Caco-2 (cell line): ENCODE results near the gene FCHSD1. TPM values are rescaled to one million over a fixed set of nuclear protein-coding genes. Genes with fewer than 3 reads are reported as not detected.

Experiments
- BruUV-seq: library from RNA; stranded (reverse); fragments of 400-500 nt; replicated peaks from 2 replicates; lab custom pipeline; 2021; lab: Mats Ljungman, UMichigan
- CTCF ChIA-PET: fragments of 300-600 bp; sonication (Branson Sonifier 250); formaldehyde crosslinking; loops from one replicate; lab custom pipeline; 2022; ENCODE audit warnings: antibody characterized with exemption; lab: Charles Lee
- POLR2A ChIA-PET: fragments of 300-600 bp; sonication (Branson Sonifier 250); formaldehyde crosslinking; loops from one replicate; lab custom pipeline; 2022; ENCODE audit warnings: antibody characterized with exemption; lab: Charles Lee
- DNase-seq, 2 experiments: peaks; one replicate each; pipeline versions ENCODE4 v3.0.0 to v3.0.0-alpha.2; 2020 to 2022
- H3K27me3 ChIP-seq: replicated peaks from 2 replicates; pipeline ENCODE4 v1.6.0; 2011; ENCODE audit warnings: low read length; ENCODE audit not compliant: control insufficient read depth, insufficient read depth
- H3K36me3 ChIP-seq: 2 replicates; pipeline ENCODE4 v1.5.1; 2011; ENCODE audit warnings: low read length; ENCODE audit not compliant: control insufficient read depth, insufficient read depth
- H3K4me1 ChIP-seq: fragments of 250-450 bp; sonication (Bioruptor Pico); 2 replicates; pipeline ENCODE4 v1.5.1; 2020; ENCODE audit warnings: mild to moderate bottlenecking
- H3K4me3 ChIP-seq: 2 replicates; pipeline ENCODE4 v1.5.1; 2011; ENCODE audit warnings: low read depth, mild to moderate bottlenecking, control low read depth, low read length
- H3K9me3 ChIP-seq: fragments of 250-450 bp; sonication (Bioruptor Pico); 2 replicates; pipeline ENCODE4 v1.5.1; 2020; ENCODE audit warnings: mild to moderate bottlenecking, moderate library complexity
- H3K27ac Mint-ChIP-seq: one replicate; pipeline ENCODE4 v1.8.0; 2022; ENCODE audit warnings: mixed read lengths; ENCODE audit not compliant: unreplicated experiment
- H3K27me3 Mint-ChIP-seq: one replicate; pipeline ENCODE4 v1.8.0; 2022; ENCODE audit warnings: mixed read lengths; ENCODE audit not compliant: insufficient read depth, unreplicated experiment
- H3K36me3 Mint-ChIP-seq: one replicate; pipeline ENCODE4 v1.8.0; 2022; ENCODE audit warnings: mild to moderate bottlenecking, mixed read lengths; ENCODE audit not compliant: insufficient read depth, unreplicated experiment
- H3K4me1 Mint-ChIP-seq: one replicate; pipeline ENCODE4 v1.8.0; 2022; ENCODE audit warnings: low read depth, mixed read lengths; ENCODE audit not compliant: unreplicated experiment
- H3K4me3 Mint-ChIP-seq: one replicate; pipeline ENCODE4 v1.8.0; 2022; ENCODE audit warnings: mild to moderate bottlenecking, moderate library complexity, mixed read lengths; ENCODE audit not compliant: unreplicated experiment
- H3K9me3 Mint-ChIP-seq: one replicate; pipeline ENCODE4 v1.8.0; 2022; ENCODE audit warnings: mixed read lengths; ENCODE audit not compliant: unreplicated experiment
- CTCF ChIP-seq, 2 experiments: fragments of 200-600 bp in 1 of 2; IDR thresholded peaks; 1 replicate in 1 of 2; 2 replicates in 1 of 2; pipeline versions ENCODE4 v1.5.1 to v1.8.0; 2011 to 2022; ENCODE audit warnings: antibody characterized with exemption in 1 of 2, control low read depth in 1 of 2, inconsistent platforms in 1 of 2, low read depth in 1 of 2, low read length in 1 of 2, mild to moderate bottlenecking in 1 of 2, moderate library complexity in 1 of 2; ENCODE audit not compliant: insufficient read depth in 1 of 2, severe bottlenecking in 1 of 2, unreplicated experiment in 1 of 2
- intact Hi-C: fragments of 100-400 bp; cut with micrococcal nuclease; formaldehyde crosslinking; loops from one replicate; pipeline ENCODE4 v1.10.0; 2022; ENCODE audit not compliant: unreplicated experiment
- total RNA-seq: library from RNA; stranded (reverse); gene quantifications from 2 replicates; pipeline ENCODE4 v1.2.3, GENCODE V29; 2022

Gene FCHSD1
- total RNA-seq, 1 experiment from 2014 or later: 25.0 TPM

- H3K9me3 Mint-ChIP-seq: no peaks in the 10 kb centered on the region
- no peak overlapping the region for H3K27ac Mint-ChIP-seq
- DNase-seq: no peak
- no peak overlapping the region for H3K4me3 ChIP-seq
- CTCF ChIA-PET: interaction anchor here (0.9 to 1.6 kb wide), 4 partner anchors 12 to 291 kb away, joined by 3 to 6 read pairs (median 4); partner anchors contain the start of gene ARAP3
- no peaks in the 10 kb centered on the region for H3K9me3 ChIP-seq
- intact Hi-C loops: loop anchor here (1.0 kb wide), 1 partner anchor 13 kb away; the partner anchor contains the start of gene ARAP3
- no peak for TF ChIP-seq CTCF (IDR thresholded peaks at IDR 0.05; ENCODE audit: insufficient read depth in 1 of 2, low read depth in 1 of 2, low read length in 1 of 2, severe bottlenecking in 1 of 2, unreplicated experiment in 1 of 2)
- no peak overlapping the region for H3K4me3 Mint-ChIP-seq
- H3K4me1 Mint-ChIP-seq: no peaks in the 10 kb centered on the region
- H3K36me3 ChIP-seq: no peaks in the 10 kb centered on the region
- POLR2A ChIA-PET: no interaction called here
- no peaks in the 10 kb centered on the region for H3K36me3 Mint-ChIP-seq
- no TSS peak for BruUV-seq
- H3K27me3 Mint-ChIP-seq: no peaks in the 10 kb centered on the region
- H3K4me1 ChIP-seq: no peaks in the 10 kb centered on the region
- H3K27me3 ChIP-seq: no peaks in the 10 kb centered on the region
These were observed 18.3 kb upstream of the FCHSD1 start for GRCh38 chr5:141669520-141669919.

- TF ChIP-seq CTCF (IDR thresholded peaks at IDR 0.05; ENCODE audit: insufficient read depth in 1 of 2, low read depth in 1 of 2, low read length in 1 of 2, severe bottlenecking in 1 of 2, unreplicated experiment in 1 of 2): no peak
- Mint-ChIP-seq H3K27me3 (no peaks in the 10 kb centered on the region), H3K36me3 (no peaks in the 10 kb centered on the region), H3K9me3 (no peaks in the 10 kb centered on the region), H3K4me3 (no peak overlapping the region), H3K27ac (no peak overlapping the region), H3K4me1 (no peaks in the 10 kb centered on the region)
- no peaks in the 10 kb centered on the region for H3K9me3 ChIP-seq
- no peaks in the 10 kb centered on the region for H3K36me3 ChIP-seq
- no TSS peak for BruUV-seq
- intact Hi-C loops: loop anchor here (1.0 kb wide), 1 partner anchor 14 kb away; the partner anchor contains the start of gene ARAP3
- H3K4me3 ChIP-seq: no peak overlapping the region
- ChIA-PET CTCF (interaction anchor here (0.6 to 1.6 kb wide), 5 partner anchors 13 to 292 kb away, joined by 3 to 6 read pairs (median 4); partner anchors contain the start of gene ARAP3), POLR2A (no interaction called here)
- H3K4me1 ChIP-seq: no peaks in the 10 kb centered on the region
- no peaks in the 10 kb centered on the region for H3K27me3 ChIP-seq
- DNase-seq: no peak
These were observed 17.5 kb upstream of the FCHSD1 start for GRCh38 chr5:141668601-141669265.

- Mint-ChIP-seq H3K36me3 (no peaks in the 10 kb centered on the region), H3K4me3 (no peak overlapping the region), H3K27ac (no peak overlapping the region), H3K4me1 (no peaks in the 10 kb centered on the region), H3K27me3 (no peaks in the 10 kb centered on the region), H3K9me3 (no peaks in the 10 kb centered on the region)
- intact Hi-C loops: loop anchor here (1.0 to 2.0 kb wide), 5 partner anchors 11 to 294 kb away; no protein-coding TSS in a partner anchor
- Histone ChIP-seq H3K9me3 (no peaks in the 10 kb centered on the region), H3K27me3 (no peaks in the 10 kb centered on the region), H3K4me1 (no peaks in the 10 kb centered on the region), H3K36me3 (no peaks in the 10 kb centered on the region), H3K4me3 (no peak overlapping the region)
- no peak for DNase-seq
- ChIA-PET CTCF (interaction anchor here (1.4 kb wide), 1 partner anchor 26 kb away, joined by 5 read pairs; no protein-coding TSS in a partner anchor), POLR2A (no interaction called here)
- no peak for TF ChIP-seq CTCF (IDR thresholded peaks at IDR 0.05; ENCODE audit: insufficient read depth in 1 of 2, low read depth in 1 of 2, low read length in 1 of 2, severe bottlenecking in 1 of 2, unreplicated experiment in 1 of 2)
- BruUV-seq: no TSS peak
These were observed 15.1 kb upstream of the FCHSD1 start for GRCh38 chr5:141665995-141666940.
